Choroid plexus epithelial cell (primary cell): ENCODE data around the gene NXF1.
A peak's percentile ranks its signal among the peaks of the same experiment; 100 is the strongest.

Experiments
- DNase-seq: peaks from one replicate; pipeline ENCODE4 v3.0.0-alpha.2; 2010; ENCODE audit warnings: low read depth
- H3K4me3 ChIP-seq: 2 replicates; pipeline ENCODE4 v1.5.1; 2011; ENCODE audit warnings: low read depth, mild to moderate bottlenecking, control low read depth, low read length, moderate library complexity
- CTCF ChIP-seq: conservative IDR thresholded peaks from 2 replicates; pipeline ENCODE4 v1.5.1; 2011; ENCODE audit warnings: low read depth, mild to moderate bottlenecking, control low read depth, inconsistent platforms, low read length, moderate library complexity

The NXF1 gene

DNA sequence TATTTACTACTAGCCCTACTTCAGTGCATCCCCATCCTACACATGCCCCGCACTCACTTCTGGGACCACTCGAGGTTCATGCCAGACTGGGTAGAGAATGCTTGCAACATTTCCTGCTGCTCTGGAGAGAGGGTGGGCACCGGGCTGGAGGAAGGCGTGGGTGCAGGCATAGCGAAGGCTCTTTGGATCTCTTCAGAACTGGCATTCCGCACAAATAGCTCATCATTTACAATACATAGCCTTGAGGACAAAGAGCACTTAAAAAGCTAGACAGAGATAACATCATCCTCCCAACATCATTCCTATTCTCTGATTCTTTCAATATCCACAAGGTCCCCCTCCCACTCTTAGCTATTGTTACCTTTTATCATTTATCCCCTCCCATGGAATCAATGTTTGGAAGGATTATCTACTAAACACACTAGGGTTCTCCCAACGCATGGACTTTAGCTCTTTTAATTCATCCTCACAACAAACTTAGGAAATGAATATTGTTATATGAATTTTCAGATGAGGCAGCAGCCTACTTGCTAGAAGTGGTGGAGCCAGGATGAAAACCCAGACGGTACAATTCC lies 11.0 kb downstream of the NXF1 start:
- TF ChIP-seq CTCF = no peak
- DNase-seq = no peak
- H3K4me3 ChIP-seq = no peak overlapping the region

GRCh38 chr11:62792202-62792575 lies 13.1 kb downstream of the NXF1 start:
- DNase-seq = no peak

DNA sequence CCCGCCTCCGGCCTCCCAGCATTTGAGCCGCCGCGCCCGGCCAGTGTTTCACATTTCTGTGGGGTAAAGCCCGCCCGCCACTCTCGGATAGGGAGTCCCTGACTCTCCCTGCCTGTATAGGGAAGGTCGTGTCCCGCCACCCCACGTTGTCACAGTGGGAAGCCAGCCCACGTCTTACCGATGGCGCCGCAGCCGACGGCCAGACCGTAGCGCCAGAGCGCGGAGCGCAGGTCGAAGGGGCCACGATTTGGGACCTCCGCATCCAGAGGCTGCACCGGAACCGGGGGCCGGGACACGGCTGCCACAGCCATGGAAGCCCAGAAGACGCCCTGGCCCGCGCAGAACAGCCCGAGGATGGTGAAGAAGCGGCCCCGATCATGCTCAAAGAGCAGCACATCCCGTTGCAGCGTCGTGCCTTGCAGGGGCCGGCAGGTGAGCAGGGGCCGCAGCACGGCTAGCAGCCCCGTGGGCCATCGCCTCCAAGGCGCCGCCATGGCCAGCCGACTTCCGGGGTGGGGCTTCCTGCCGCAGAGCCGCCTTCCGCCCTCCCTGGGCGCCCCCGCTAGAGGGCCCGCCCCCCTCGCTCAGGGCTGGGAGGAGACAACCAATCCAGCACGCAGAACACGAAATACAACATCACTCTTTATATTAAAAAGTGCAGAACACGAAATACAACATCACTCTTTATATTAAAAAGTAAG lies 13.6 kb downstream of the NXF1 start, which contains the start of gene TMEM223:
Gene TMEM223 (minus strand): TSS at position 506 of the 701 bp plus-strand sequence. CDS start 12 bp downstream, at position 494.
- peak within 1 kb of the TSS; percentile 92 for H3K4me3 ChIP-seq
- peak; percentile 84 for DNase-seq
- no peak for TF ChIP-seq CTCF

More at GRCh38 chr11:62792202-62792575, 13.1 kb downstream of the NXF1 start:
- no peak overlapping the region for H3K4me3 ChIP-seq
- no peak for TF ChIP-seq CTCF

DNA sequence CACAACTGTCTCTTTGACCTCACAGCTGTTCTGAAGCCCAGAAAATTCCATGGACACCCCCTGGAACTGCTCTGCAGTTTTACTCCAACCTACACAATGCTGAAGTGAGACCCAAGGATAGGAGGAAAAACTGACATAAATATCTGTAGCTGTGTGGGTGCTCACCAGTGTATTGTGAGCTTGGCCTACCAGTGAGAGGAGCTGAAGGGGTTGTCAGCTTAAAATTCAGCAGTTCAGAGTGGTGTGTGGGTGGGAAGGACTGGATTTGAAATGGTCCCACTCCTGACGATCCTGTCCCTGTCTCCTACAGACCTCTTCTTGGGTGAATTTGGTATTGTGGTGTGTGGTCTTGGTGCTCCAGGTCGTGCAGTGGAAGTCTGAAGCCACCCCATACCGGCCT lies 15.7 kb downstream of the NXF1 start:
- TF ChIP-seq CTCF = no peak
- no peak for DNase-seq
- H3K4me3 ChIP-seq = no peak overlapping the region

- TF ChIP-seq CTCF = no peak
- DNase-seq = no peak
- H3K4me3 ChIP-seq = no peak overlapping the region
Observed at GRCh38 chr11:62788991-62789390, 16.2 kb downstream of the NXF1 start.

- peak; percentile 98 for DNase-seq
- peak within 1 kb of the TSS; percentile 98 for H3K4me3 ChIP-seq
- TF ChIP-seq CTCF = peak; percentile 72
Observed at GRCh38 chr11:62787005-62787759, 18.1 kb downstream of the NXF1 start, which contains the start of gene TMEM179B. Gene TMEM179B, plus strand, starts transcription at chr11:62787402. Its CDS starts 30 bp downstream, at chr11:62787432.
